ENCODE measurements around the gene SYT13. TPM values are rescaled to one million over a fixed set of nuclear protein-coding genes. Genes with fewer than 3 reads are reported as not detected.

SYT13 gene
- total and polyA plus RNA-seq, 12 donors: 0.51 to 7.7 (median 2.3) TPM

- 98% methylated on average over 39 of the region's 39 CpGs for WGBS, 2 donors
- no peak for DNase-seq
- no peaks in the 10 kb centered on the region for H3K4me1 ChIP-seq
- H3K4me3 ChIP-seq: no peak overlapping the region
- TF ChIP-seq CTCF (IDR thresholded peaks at IDR 0.05): no peak
- intact Hi-C loops (cut with DNase I): no loop called here
- H3K27ac ChIP-seq: no peak overlapping the region
- no peaks in the 10 kb centered on the region for H3K9me3 ChIP-seq
- H3K27me3 ChIP-seq: no peaks in the 10 kb centered on the region
- peaks cover 0 to 76% (median 26%) of the 10 kb centered on the region in 9 donors for H3K36me3 ChIP-seq
- peak in 1 of 8 donors; percentile 18 for ATAC-seq
These were observed 59.9 kb downstream of the SYT13 start for GRCh38 chr11:45225961-45226871.

- DNase-seq (no peak), ATAC-seq (no peak)
- no peak for TF ChIP-seq CTCF (IDR thresholded peaks at IDR 0.05)
- no peaks in the 10 kb centered on the region for H3K27me3 ChIP-seq
- no peak overlapping the region for H3K27ac ChIP-seq
- H3K36me3 ChIP-seq: peaks cover 0 to 85% (median 28%) of the 10 kb centered on the region in 9 donors
- H3K4me3 ChIP-seq: no peak overlapping the region
- WGBS, 2 donors: 100% methylated on average over 1 of the region's 1 CpG
- no peaks in the 10 kb centered on the region for H3K4me1 ChIP-seq
- H3K9me3 ChIP-seq: no peaks in the 10 kb centered on the region
- intact Hi-C loops (cut with DNase I): no loop called here
These were observed 60.9 kb downstream of the SYT13 start for GRCh38 chr11:45225277-45225676.

- intact Hi-C loops (cut with DNase I): no loop called here
- TF ChIP-seq CTCF (IDR thresholded peaks at IDR 0.05): no peak
- Histone ChIP-seq H3K4me3 (no peak overlapping the region), H3K36me3 (peaks cover 0 to 91% (median 28%) of the 10 kb centered on the region in 9 donors), H3K27ac (no peak overlapping the region), H3K27me3 (no peaks in the 10 kb centered on the region), H3K4me1 (no peaks in the 10 kb centered on the region), H3K9me3 (no peaks in the 10 kb centered on the region)
- 92 to 98% methylated on average over 11 of the region's 11 CpGs for WGBS, 2 donors
- ATAC-seq: no peak
- DNase-seq: no peak
These were observed 61.4 kb downstream of the SYT13 start for GRCh38 chr11:45224766-45225165.

GRCh38 chr11:45223496-45223895, 62.6 kb downstream of the SYT13 start:
- no peak overlapping the region for H3K4me3 ChIP-seq
- H3K36me3 ChIP-seq: peaks cover 0 to 92% (median 35%) of the 10 kb centered on the region in 9 donors
- no peak for TF ChIP-seq CTCF (IDR thresholded peaks at IDR 0.05)
- no peak for ATAC-seq
- WGBS, 2 donors: 96 to 97% methylated on average over 5 of the region's 5 CpGs
- no peaks in the 10 kb centered on the region for H3K4me1 ChIP-seq
- intact Hi-C loops (cut with DNase I): no loop called here
- no peaks in the 10 kb centered on the region for H3K9me3 ChIP-seq
- no peaks in the 10 kb centered on the region for H3K27me3 ChIP-seq
- DNase-seq: no peak
- no peak overlapping the region for H3K27ac ChIP-seq
